Measurements from ENCODE around the gene FCRL6.
A peak's percentile ranks its signal among the peaks of the same experiment; 100 is the strongest.

The FCRL6 gene, protein sequence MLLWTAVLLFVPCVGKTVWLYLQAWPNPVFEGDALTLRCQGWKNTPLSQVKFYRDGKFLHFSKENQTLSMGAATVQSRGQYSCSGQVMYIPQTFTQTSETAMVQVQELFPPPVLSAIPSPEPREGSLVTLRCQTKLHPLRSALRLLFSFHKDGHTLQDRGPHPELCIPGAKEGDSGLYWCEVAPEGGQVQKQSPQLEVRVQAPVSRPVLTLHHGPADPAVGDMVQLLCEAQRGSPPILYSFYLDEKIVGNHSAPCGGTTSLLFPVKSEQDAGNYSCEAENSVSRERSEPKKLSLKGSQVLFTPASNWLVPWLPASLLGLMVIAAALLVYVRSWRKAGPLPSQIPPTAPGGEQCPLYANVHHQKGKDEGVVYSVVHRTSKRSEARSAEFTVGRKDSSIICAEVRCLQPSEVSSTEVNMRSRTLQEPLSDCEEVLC

DNA sequence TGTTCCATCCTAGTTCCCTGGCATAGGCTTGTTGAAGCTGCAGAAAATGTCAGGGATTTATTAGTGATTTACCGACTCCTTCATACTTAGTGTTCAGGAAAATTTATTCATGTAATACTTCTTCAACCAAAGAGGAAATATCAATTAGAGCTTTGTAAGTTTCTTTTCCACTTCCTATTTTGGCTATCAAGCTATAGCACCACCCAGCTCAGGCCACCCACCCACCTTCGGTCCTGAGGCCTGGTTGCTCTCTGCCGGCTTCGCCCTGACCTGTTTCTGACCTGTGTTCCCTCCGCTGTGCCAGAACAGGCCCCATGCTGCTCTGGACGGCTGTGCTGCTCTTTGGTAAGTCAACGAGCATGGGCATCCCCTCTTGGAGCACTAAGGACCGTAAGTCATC, at the start of gene FCRL6:
FCRL6 (plus strand) TSS at position 250 of the 400 bp plus-strand sequence; CDS start at position 315, 65 bp downstream.
- peak; percentile 37 to 47 for DNase-seq

DNA sequence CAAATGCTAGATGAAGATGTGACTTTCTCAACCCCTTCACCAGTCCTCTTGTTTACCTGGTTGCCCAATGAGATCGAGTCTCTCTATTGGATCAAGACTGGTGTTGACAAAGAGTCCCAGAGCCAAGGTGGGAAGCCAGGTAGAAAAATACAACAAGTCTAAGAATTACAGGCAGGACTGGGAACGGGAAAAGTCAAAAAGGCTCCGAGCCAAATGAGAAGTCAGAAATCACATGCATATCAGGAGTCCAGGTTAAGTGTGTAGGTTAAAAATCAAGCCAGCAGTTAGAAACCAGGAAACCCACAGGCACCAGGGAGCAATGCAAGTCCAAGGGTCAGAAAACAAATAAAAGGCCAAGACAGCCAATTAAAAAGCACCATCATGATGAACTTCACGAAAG, 48.8 kb upstream of the FCRL6 start:
- no peak for DNase-seq

DNA sequence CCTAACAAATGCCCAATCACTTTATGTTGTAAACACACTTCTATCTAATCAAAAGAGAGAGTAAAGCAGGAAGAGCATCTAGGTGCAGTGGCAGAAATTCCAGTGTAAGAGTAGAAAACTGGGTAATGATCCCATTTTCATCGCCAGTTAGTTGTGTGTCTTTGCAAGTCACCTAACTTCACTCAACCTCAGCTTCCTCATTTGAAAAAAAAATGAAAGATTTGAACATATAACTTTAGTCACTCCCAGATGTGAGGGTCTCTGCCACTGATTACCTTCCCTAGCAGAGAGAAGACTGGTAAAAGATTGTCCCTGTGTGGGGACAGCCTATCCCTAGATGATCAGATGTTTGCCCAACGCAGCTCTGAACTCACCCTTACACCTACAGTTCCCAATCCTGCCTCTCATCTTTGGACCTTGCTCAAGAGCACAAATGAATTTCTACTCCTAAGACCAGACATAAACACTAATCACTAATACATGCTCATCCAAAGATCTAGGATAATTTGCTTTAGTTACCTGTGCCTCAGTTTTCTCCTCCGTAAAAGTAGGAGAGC, 46.6 kb upstream of the FCRL6 start:
- no peak for DNase-seq

DNA sequence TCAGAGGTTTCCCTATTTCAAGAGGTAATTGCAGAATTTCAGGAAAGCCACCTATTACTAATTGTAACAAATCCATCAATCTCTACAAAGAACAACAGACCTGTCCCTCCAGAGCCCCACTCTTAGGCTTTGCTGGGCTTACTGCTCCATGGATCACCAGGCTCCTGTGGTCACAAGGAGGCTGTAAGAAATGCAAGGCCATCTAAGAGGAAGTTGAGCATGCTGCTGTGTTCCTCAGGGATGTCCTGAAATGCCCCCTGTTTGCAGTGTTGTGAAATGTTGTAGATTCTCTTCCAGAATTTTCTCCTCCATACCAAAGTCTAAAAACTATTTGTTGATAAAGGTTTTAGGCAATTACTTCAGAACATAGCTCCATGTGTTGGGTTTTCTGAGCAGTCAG, 45.8 kb upstream of the FCRL6 start:
- peak; percentile 64 to 74 for DNase-seq

DNA sequence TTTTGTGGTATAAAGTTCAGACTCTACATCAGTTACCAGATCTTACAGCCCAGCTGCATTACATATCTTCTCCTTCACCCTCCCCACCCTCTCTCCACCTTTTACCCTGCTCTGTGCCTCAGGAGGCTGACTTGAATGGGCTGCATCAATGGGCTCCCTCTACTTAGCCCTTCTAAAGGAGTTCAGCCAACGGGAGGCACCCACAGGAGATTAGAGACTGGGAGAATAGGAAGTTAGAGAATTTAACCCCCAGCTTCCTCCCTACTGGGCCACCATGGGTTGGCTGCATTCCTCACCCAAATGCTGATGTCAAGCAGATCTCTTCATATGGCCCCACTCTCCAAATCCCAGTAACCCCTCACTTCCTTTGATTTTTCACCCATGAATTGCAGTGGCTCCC, 38.5 kb upstream of the FCRL6 start:
- DNase-seq, result no peak

DNA sequence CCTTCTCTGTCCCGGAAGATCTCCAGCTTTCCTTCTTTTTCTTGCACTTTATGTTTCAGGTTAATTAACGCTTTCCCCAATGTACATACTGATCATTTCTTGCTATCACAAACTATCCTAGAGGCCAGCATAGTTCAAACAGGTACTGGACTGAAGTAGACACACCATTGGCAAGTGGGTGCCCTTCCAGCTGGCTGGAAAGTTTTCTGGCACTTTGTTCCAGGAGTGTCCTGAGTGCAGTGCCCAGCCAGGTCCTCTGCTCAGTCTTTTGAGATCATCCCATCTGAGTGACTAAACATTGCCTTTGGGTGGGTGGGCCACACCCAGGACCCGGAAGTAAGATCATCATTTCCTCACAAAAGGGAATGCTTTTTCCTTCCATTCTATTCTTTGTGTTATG, 36.4 kb upstream of the FCRL6 start:
- no peak for DNase-seq

DNA sequence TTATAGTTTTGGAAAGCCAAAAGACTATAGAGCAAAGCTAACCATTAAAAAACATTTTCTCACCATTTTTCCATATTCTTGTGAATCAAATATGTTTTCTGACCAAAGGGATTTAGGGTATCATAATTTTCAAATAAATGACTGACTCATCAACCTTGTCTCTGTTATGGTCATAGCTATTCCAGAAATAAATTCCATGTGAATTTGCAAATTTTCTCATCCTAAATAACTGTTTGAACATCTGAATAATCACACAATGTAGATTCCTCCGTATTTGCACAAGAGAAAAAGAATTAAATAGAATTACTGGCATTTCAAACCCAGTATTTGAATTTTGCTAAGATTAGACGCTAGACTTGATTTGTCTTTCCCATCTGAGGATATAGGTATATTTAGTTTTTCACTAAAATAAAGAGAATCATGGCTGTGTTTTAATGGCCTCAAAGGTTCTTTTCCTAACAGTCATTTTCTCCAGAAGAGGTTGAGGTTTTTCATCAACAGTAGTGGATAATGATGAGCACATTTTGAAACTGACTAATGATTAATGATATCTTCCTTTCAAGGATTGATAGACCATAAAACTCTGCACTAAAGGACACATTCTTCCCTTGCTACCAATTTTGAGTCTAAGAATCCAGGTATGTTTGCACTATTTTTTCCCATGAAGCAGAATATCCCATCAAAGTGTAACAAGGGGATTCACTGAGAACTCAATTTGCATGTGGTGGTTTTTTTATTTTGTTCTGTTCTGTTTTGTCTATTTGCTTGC, 30.8 kb upstream of the FCRL6 start:
- no peak for DNase-seq

DNA sequence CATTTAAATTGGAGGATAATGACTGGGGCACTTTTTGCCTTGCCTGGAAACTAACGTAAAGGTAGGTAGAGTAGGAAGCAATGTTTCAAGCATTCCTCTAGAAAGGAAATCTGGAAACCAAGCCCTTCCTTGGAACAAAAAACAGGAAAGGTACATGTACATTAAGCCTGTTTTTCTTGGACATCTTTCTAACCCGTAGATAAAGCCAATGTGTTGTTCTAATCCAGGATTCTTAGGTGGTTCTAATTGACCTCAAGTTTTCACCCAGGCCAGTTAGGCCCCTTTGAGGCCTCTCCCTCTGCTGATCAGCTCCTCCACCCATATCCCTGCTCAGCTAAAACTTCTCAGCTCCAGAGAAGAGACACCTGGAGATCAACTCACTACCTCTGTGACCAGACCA, 27.7 kb upstream of the FCRL6 start:
- no peak for DNase-seq

DNA sequence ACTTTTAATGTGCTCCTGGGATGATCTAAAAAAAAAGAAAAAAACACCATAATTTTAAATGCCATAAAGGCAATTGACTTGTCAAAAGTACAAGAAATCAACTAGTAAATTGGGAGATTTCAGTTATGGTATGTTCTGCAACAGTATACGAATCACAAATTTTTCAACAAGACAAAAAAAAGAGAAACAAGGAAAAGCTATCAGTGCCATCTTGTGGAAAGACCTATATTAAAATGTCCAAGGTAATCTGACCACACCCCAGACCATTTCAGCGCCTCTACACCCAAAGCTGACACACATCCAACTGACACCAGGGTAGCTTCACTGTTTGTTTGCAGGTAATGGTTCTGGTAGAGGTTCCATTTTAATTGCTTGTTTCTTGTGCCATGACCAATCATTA, 26.4 kb upstream of the FCRL6 start:
- no peak for DNase-seq

DNA sequence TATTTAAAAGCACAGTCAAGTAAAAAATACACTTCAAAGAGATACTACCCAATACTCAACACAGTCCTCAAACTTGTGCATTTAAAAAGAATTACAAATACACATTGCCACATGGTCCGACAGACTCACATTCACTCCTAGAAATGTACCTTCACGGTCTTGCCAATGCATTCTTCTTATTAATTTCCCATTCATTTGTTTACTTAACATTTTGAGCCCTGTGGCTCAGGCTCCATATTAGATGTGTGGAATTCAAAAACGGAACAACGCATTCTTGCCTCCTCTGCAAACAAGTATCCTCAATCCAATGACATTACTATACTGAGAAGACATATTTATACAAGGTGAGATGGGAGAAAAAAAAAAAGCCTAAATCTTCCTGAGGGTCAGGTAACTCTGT, 23.9 kb upstream of the FCRL6 start:
- no peak for DNase-seq

DNA sequence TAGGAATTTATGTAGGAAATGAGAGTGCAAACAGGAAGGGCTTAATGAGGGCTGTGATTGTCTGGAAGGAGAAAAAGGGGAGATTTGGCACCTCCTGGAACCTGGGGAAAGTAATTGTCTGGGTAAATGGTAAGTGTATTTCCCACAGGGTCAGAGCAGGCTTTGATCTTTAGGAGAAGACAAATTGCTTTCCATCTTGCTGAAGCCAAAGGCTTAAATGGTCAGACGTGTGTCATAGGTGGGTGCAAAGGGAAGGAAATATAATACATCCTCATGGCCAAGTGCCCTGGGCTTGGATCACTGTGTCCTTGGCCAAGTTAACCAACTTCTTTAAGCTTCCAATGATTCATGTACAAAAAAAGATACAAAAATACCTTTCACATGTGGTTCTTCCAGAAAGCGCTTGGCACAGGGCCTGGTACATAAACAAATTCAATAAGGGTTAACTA, 22.7 kb upstream of the FCRL6 start:
- no peak for DNase-seq

DNA sequence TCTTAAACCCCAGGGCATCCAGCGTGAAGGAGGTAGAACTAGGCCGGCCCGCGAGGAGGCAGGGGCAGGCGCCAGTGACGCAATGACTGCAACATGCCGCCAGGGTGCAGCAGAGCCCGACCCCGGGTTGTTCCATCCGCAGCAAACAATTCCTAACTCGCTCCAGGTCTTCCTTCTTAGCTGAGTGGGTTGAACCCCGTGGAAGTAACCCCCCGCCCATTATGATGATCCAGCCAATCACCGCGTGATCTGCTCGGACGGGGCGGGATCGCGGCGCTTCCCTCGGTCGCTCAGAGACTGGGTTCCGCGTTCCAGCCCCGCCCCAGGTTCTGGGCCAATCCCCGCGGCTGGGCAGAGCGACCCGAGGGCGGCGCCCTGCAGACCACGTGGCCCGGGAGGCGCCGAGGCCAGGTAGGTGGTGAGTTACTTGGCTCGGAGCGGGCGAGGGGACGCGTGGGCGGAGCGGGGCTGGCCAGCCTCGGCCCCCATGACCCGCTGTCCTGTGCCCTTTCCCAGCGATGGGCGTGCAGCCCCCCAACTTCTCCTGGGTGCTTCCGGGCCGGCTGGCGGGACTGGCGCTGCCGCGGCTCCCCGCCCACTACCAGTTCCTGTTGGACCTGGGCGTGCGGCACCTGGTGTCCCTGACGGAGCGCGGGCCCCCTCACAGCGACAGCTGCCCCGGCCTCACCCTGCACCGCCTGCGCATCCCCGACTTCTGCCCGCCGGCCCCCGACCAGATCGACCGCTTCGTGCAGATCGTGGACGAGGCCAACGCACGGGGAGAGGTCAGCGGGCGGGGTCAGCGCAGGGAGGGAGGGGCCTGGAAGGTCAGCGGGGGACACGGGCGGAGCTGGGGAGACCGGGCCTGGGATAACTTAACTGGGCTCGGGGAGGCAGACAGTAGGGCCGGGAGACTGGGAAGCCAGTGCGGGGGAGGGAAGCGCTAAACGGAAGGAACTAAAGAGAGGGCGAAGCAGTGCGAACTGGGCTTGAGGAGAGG, 21.3 kb upstream of the FCRL6 start, which contains the start of gene DUSP23:
DUSP23 (plus strand) TSS at position 380 of the 1,000 bp plus-strand sequence; CDS start at position 519, 139 bp downstream.
- peak; percentile 98 to 99 for DNase-seq

DNA sequence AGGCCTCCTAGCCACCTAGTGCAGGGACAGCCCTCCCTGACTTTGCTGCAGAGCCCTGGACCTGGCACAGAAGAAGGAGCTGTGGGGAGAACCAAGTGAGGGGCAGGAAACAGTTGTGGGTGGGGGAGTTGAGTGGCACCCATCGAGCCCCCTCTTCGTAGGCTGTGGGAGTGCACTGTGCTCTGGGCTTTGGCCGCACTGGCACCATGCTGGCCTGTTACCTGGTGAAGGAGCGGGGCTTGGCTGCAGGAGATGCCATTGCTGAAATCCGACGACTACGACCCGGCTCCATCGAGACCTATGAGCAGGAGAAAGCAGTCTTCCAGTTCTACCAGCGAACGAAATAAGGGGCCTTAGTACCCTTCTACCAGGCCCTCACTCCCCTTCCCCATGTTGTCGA, 20.2 kb upstream of the FCRL6 start:
- DNase-seq, result no peak

DNA sequence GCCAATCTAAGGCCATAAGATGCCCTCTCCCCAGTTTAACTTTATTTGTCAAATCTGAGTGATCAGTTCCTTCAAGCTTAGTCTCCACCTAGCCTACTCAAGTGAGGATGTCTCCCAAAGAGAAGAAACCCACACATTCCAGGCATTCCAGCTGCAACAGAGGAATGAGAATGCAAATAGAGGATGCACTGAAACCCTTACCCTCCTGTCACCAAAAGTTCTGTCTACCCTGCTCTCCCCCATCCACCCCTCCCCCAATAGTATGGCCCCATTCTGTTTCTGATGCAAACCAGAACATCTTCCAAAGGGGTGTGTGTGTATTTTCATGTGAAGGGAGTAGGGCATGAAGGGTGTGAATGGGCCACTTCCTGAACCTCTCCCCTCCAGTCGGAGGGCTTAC, 18.4 kb upstream of the FCRL6 start:
- DNase-seq, result no peak

DNA sequence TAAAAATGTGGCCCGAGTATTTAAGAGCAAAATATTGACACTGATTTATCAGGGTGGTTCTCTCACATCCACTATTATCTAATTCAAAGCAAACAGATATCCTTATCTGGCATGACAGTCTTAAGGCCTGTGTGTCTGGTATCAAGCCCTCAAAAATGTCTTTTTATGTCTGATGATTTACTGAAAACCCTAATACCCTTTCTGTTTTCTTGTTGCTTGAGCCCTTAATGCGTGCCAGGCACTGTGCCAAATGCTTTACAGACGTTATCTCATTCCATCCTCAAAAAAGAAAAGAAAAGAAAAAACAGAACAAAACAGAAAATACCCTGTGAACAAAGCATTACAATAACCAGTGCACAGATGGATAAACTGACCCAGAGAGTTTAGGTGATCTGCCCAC, 15.7 kb upstream of the FCRL6 start:
- no peak for DNase-seq

DNA sequence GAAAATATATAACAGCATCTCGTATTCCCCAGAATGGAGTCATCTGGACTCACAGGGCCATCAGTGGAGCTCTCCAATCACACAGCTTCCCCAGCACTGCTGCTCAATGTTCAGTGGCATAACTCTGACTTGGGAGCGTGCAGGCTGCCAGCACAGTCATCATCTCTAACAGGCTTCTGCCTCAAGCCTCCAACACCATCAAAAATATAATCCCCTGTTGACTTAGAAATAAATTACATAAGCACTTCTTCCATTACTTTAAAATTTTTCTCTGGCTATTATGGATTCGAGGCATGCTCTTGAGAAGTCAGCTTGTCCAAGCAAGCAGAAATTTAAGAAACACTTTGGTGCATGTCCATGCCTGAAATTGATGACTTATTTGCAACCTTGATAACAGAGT, 15.2 kb upstream of the FCRL6 start:
- DNase-seq, result no peak

DNA sequence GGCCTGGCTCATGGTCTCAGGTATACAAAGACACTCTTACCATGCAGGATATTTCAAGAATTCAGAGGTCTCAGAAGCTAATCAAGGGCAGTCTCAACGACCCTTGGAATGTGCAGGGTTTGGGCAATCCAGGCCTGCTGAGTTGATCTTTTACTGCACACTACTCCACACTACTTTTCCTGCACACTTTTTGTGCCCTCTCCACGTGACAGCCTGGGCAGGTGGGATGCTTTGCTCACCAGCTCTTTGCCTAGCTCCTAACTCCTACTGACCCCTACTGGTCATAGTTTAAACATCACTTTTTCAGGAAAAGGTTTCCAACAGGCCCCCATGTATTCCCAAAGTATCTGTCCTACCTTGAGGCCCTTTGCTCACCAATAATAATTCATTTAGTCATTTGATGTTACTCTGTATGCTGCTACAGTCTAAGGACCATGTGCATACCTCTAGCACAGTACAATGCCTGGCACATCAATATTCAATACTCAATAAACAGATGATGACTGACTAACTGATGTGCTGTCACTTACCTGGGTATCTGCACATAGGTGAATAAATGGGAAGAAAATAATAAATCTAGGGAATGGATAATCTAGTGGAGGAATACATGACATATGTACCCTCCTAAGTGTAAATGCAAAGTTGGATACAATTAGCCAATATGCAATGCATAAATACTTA, 11.8 kb upstream of the FCRL6 start:
- DNase-seq, result peak in 1 of 2 donors; percentile 54

DNA sequence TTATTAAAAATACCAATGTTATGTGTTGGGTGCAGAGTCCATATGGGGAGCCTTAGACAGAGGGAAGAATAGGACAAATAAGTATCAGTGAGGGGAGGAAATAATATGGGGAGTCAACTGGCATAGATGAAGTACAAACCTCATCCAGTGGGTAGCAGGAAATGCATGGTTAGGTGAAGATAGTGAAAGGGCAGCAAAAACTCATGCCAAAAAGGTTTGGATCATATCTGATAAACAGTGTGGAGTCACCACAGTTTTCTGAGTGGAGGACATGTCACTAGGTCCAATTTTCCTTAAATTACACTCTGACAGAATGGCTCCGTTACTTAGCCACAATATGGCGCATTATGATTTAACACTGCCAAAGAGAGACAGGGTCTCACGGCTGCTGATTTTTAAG, 11.1 kb upstream of the FCRL6 start:
- no peak for DNase-seq

DNA sequence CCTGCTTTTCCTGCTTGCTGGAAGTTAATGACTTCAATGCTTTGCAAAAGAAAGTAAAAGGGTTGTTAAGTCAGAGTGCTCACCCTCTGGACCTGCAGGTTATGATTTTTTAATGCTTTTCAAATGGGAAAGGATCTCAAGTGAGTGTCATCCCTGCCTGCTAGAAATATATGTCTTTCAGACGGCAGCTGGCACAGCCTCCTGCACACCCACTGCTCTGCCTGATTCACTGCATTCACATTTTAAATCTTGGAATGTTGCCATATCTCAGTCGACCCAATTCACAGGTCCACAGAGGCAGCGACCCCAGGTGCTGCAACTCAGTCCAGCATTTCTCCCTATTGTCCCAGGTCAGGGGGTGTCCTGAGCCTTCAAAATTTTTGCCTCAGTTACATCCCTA, 10.7 kb upstream of the FCRL6 start:
- no peak for DNase-seq

DNA sequence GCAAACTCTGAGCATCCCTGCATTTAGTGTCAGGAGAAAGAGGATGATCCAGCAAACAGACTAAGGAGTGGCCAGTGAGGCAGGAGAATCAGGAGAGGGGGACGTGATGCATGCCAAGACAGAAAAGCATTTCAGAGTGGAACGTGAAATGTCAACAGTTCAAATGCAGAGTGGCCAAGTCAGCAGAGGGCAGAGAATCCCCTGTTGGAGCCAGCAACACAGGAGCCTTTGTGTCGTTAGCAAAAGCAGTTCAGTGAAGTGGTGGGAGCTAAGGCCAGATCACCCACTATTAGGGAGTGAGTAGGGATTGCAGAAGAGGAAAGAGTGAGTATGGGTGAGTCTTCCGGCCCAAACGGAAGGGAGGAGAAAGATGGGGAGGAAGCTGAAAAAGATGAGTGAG, 6.6 kb upstream of the FCRL6 start:
- DNase-seq, result no peak

DNA sequence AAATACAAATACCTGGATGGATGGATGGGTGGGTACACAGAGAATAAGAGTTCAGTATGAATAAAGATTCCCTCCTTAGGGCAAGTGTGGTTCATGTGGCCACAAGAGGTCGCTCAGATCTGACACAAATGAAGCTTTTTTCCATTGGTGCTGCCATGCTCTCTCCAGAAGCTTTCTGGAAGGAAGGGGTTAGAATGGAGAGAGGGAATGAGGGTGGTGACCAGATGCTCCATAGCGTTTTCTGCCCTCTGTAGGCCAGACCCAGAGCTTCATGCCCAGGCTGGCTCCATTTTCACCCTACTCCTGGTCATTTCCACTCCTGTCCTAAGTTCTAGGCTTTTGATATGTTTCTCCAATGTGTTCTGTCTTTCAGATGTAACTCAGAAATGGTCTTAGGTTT, 3.3 kb upstream of the FCRL6 start:
- peak; percentile 65 to 73 for DNase-seq

DNA sequence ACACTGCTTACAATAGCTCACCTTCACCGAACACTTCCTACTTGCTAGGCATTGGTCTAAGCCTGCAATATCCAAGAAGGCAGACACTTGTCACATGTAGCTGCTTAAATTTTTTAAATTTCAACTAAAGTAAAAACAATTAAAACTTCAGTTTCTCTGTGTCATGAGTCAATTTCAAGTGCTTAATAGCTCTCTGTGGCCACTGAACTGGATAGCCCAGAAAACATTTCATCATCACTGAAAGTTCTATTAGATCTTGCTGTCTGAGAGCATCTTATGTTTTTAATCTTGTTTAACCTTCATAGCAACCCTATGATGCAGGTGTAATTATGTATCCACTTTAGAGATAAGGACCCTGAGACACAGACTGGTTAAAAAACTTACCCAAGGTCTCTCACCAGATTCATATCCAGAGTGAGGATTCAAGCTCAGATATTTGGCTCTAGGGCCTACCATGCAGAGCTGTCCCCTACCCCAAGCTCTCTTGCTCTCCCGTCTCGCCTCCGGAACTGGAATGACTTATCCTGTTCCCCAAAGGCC, 2.6 kb upstream of the FCRL6 start:
- no peak for DNase-seq

Data from inflammatory macrophage treated with lipopolysaccharide for 1 hour (primary cell).